Measurements from ENCODE around the gene SNAP29. TPM values are rescaled to one million over a fixed set of nuclear protein-coding genes. Genes with fewer than 3 reads are reported as not detected.
"Not testable (repeated sequence)": the region's sequence is repeated elsewhere in the genome, so short reads cannot be mapped to it uniquely, and the experiment has no call there.

SNAP29 gene
- total RNA-seq, 1 experiment from 2014 or later, result 23.9 TPM

DNA sequence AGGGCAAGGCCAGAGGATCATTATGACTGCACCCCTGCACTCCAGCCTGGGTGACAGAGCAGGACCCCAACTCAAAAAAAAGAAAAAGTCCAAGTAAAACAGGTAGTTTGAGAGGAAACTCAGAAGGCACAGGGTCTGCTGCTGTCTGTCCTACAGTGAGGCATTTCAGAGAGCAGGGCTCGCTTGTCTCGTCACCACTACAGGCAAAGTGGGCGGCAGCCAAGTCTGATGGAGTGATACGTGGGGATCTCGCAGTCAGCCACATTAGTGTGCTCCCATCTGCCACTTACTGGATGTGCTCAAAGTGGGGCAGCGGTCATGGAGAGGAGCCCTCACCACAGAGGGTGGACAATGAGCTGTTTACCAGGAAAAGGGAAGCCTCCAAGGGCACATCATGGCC is 42.2 kb upstream of the SNAP29 start:
- H3K27ac ChIP-seq (ENCODE audit: low read length), result no peak overlapping the region
- ATAC-seq (no peak), DNase-seq (no peak)
- ChIA-PET POLR2A (ENCODE audit: unreplicated experiment) (no interaction called here), CTCF (no interaction called here)
- intact Hi-C loops (cut with micrococcal nuclease), result no loop called here
- H3K36me3 ChIP-seq (ENCODE audit: low read depth, low read length), result no peaks in the 10 kb centered on the region; the same call in 1 of the 2 replicates
- BruUV-seq (replicated peaks), result no TSS peak
- H3K4me1 ChIP-seq (ENCODE audit: insufficient read depth, low read length), result no peaks in the 10 kb centered on the region
- H2AFZ ChIP-seq (ENCODE audit: low read length), result no peak overlapping the region
- H3K4me3 ChIP-seq (ENCODE audit: low read length), result no peak overlapping the region
- H3K4me2 ChIP-seq (ENCODE audit: low read length), result no peak overlapping the region
- TF ChIP-seq, protein P1, sequence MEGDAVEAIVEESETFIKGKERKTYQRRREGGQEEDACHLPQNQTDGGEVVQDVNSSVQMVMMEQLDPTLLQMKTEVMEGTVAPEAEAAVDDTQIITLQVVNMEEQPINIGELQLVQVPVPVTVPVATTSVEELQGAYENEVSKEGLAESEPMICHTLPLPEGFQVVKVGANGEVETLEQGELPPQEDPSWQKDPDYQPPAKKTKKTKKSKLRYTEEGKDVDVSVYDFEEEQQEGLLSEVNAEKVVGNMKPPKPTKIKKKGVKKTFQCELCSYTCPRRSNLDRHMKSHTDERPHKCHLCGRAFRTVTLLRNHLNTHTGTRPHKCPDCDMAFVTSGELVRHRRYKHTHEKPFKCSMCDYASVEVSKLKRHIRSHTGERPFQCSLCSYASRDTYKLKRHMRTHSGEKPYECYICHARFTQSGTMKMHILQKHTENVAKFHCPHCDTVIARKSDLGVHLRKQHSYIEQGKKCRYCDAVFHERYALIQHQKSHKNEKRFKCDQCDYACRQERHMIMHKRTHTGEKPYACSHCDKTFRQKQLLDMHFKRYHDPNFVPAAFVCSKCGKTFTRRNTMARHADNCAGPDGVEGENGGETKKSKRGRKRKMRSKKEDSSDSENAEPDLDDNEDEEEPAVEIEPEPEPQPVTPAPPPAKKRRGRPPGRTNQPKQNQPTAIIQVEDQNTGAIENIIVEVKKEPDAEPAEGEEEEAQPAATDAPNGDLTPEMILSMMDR (conservative IDR thresholded peaks at IDR 0.05; ENCODE audit: low read depth, low read length), result no peak
- TF ChIP-seq EZH2phosphoT487 (IDR thresholded peaks at IDR 0.05; ENCODE audit: borderline replicate concordance, low read length) (no peak), EZH2 (IDR thresholded peaks at IDR 0.05; ENCODE audit: low read length, unreplicated experiment) (no peak)
- no peaks in the 10 kb centered on the region for H4K20me1 ChIP-seq (ENCODE audit: low read length)
- no peaks in the 10 kb centered on the region for H3F3A ChIP-seq (ENCODE audit: low read length, unreplicated experiment)
- no peaks in the 10 kb centered on the region for H3K27me3 ChIP-seq (ENCODE audit: low read length)
- H3K79me2 ChIP-seq (ENCODE audit: low read length), result no peaks in the 10 kb centered on the region
- no peaks in the 10 kb centered on the region for H3K9me3 ChIP-seq (ENCODE audit: low read length)
- no peaks in the 10 kb centered on the region for H3K9me2 ChIP-seq (replicated peaks; ENCODE audit: low read length)
- no peak overlapping the region for H3K9ac ChIP-seq (ENCODE audit: low read length)

DNA sequence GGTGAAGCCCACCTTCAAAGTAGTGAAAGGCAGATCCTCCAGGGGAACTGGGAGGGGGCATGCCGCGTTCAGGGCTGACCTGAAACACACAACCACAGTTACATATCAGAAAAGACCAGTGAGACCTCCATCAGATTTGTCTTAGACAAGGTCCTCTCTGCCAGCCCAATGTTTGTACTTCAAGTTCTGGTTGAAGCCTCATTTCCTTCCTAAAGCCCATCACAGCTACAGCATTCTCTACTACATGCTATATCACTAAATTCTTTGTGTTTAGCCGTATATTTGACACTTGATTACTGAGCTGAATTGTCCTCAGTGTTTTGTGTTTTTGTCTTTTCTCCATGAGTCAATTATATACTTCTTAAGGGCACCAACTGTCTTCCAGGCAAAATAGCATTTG is 40.3 kb upstream of the SNAP29 start:
- TF ChIP-seq EZH2 (IDR thresholded peaks at IDR 0.05; ENCODE audit: low read length, unreplicated experiment), result no peak
- no peaks in the 10 kb centered on the region for H3K4me1 ChIP-seq (ENCODE audit: insufficient read depth, low read length)
- no peaks in the 10 kb centered on the region for H3K27me3 ChIP-seq (ENCODE audit: low read length)
- H3K79me2 ChIP-seq (ENCODE audit: low read length), result no peaks in the 10 kb centered on the region
- no peaks in the 10 kb centered on the region for H3K9me3 ChIP-seq (ENCODE audit: low read length)
- H3K4me3 ChIP-seq (ENCODE audit: low read length), result no peak overlapping the region
- ChIA-PET POLR2A (ENCODE audit: unreplicated experiment) (no interaction called here), CTCF (no interaction called here)
- no peaks in the 10 kb centered on the region for H3F3A ChIP-seq (ENCODE audit: low read length, unreplicated experiment)
- H3K9me2 ChIP-seq (replicated peaks; ENCODE audit: low read length), result no peaks in the 10 kb centered on the region
- no peaks in the 10 kb centered on the region for H4K20me1 ChIP-seq (ENCODE audit: low read length)
- no TSS peak for BruUV-seq (replicated peaks)
- H3K9ac ChIP-seq (ENCODE audit: low read length), result no peak overlapping the region
- no peak for ATAC-seq
- H3K4me2 ChIP-seq (ENCODE audit: low read length), result no peak overlapping the region
- intact Hi-C loops (cut with micrococcal nuclease), result no loop called here
- no peak overlapping the region for H3K27ac ChIP-seq (ENCODE audit: low read length)
- no peaks in the 10 kb centered on the region; the same call in 1 of the 2 replicates for H3K36me3 ChIP-seq (ENCODE audit: low read depth, low read length)
- H2AFZ ChIP-seq (ENCODE audit: low read length), result no peak overlapping the region
- DNase-seq, result no peak

DNA sequence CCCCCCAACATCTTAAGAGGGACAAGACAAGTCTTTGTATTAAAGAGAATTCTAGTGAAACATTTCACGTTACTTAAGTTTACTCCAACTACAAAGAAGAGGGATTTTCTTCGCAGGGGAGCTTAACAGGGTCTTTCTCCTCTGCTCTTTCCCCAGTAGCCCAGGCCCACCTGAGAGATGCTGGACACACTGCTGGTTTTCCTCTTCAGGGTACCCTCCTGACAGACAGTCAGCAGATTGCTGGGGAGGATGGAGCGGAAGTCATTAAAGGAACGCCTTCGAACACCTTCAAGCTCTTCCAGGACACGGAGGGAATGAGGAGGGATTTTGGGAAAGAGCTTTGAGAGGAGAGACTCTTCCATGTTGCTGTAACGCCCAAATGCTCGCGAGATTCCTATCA is 39.3 kb upstream of the SNAP29 start:
- no peak for DNase-seq
- H3K9me3 ChIP-seq (ENCODE audit: low read length), result no peaks in the 10 kb centered on the region
- no peaks in the 10 kb centered on the region for H3K79me2 ChIP-seq (ENCODE audit: low read length)
- ChIA-PET CTCF (no interaction called here), POLR2A (ENCODE audit: unreplicated experiment) (no interaction called here)
- H4K20me1 ChIP-seq (ENCODE audit: low read length), result no peaks in the 10 kb centered on the region
- H3K27me3 ChIP-seq (ENCODE audit: low read length), result no peaks in the 10 kb centered on the region
- no peaks in the 10 kb centered on the region; the same call in 1 of the 2 replicates for H3K36me3 ChIP-seq (ENCODE audit: low read depth, low read length)
- no peak overlapping the region for H3K27ac ChIP-seq (ENCODE audit: low read length)
- ATAC-seq, result no peak
- H2AFZ ChIP-seq (ENCODE audit: low read length), result no peak overlapping the region
- no peaks in the 10 kb centered on the region for H3K4me1 ChIP-seq (ENCODE audit: insufficient read depth, low read length)
- H3K9me2 ChIP-seq (replicated peaks; ENCODE audit: low read length), result no peaks in the 10 kb centered on the region
- H3K9ac ChIP-seq (ENCODE audit: low read length), result no peak overlapping the region
- TF ChIP-seq EZH2 (IDR thresholded peaks at IDR 0.05; ENCODE audit: low read length, unreplicated experiment) (no peak), EZH2phosphoT487 (IDR thresholded peaks at IDR 0.05; ENCODE audit: borderline replicate concordance, low read length) (no peak)
- TF ChIP-seq, protein P1 (conservative IDR thresholded peaks at IDR 0.05; ENCODE audit: low read depth, low read length), result no peak
- H3F3A ChIP-seq (ENCODE audit: low read length, unreplicated experiment), result no peaks in the 10 kb centered on the region
- BruUV-seq (replicated peaks), result no TSS peak
- no peak overlapping the region for H3K4me3 ChIP-seq (ENCODE audit: low read length)
- H3K4me2 ChIP-seq (ENCODE audit: low read length), result no peak overlapping the region
- intact Hi-C loops (cut with micrococcal nuclease), result no loop called here

DNA sequence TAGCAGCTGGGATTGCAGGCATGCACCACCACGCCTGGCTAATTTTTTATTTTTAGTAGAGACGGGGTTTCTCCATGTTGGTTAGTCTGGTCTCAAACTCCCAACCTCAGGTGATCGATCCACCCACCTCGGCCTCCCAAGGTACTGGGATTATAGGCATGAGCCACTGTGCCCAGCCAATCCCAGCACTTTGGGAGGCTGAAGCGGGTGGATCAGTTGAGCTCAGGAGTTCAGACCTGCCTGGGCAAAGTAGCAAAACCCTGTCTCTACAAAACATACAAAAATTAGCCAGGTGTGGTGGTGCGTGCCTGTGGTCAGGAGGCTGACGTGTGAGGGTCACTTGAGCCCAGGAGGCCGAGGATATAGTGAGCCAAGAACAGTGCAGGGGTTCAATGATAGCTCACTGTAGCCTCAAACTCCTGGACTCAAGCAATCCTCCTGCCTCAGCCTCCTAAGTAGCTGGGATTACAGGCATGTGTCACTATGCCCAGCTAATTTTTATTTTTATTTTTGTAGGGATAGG is 37.0 kb upstream of the SNAP29 start:
- H3K4me1 ChIP-seq (ENCODE audit: insufficient read depth, low read length); ATAC-seq; H3K27ac ChIP-seq (ENCODE audit: low read length); H2AFZ ChIP-seq (ENCODE audit: low read length); H3K9ac ChIP-seq (ENCODE audit: low read length); H4K20me1 ChIP-seq (ENCODE audit: low read length); H3K9me3 ChIP-seq (ENCODE audit: low read length); H3K4me3 ChIP-seq (ENCODE audit: low read length); intact Hi-C loops (cut with micrococcal nuclease); H3K4me2 ChIP-seq (ENCODE audit: low read length); H3K36me3 ChIP-seq (ENCODE audit: low read depth, low read length); H3K27me3 ChIP-seq (ENCODE audit: low read length); H3K79me2 ChIP-seq (ENCODE audit: low read length); H3F3A ChIP-seq (ENCODE audit: low read length, unreplicated experiment); BruUV-seq (replicated peaks); POLR2A ChIA-PET (ENCODE audit: unreplicated experiment); CTCF ChIA-PET; H3K9me2 ChIP-seq (replicated peaks; ENCODE audit: low read length); DNase-seq: not testable (repeated sequence)

Data from PC-3 (cell line).